Measurements from ENCODE around the gene MED12. TPM values are rescaled to one million over a fixed set of nuclear protein-coding genes. Genes with fewer than 3 reads are reported as not detected.

Gene MED12
- total RNA-seq, 1 donor from 2014 or later: 102 TPM

DNA sequence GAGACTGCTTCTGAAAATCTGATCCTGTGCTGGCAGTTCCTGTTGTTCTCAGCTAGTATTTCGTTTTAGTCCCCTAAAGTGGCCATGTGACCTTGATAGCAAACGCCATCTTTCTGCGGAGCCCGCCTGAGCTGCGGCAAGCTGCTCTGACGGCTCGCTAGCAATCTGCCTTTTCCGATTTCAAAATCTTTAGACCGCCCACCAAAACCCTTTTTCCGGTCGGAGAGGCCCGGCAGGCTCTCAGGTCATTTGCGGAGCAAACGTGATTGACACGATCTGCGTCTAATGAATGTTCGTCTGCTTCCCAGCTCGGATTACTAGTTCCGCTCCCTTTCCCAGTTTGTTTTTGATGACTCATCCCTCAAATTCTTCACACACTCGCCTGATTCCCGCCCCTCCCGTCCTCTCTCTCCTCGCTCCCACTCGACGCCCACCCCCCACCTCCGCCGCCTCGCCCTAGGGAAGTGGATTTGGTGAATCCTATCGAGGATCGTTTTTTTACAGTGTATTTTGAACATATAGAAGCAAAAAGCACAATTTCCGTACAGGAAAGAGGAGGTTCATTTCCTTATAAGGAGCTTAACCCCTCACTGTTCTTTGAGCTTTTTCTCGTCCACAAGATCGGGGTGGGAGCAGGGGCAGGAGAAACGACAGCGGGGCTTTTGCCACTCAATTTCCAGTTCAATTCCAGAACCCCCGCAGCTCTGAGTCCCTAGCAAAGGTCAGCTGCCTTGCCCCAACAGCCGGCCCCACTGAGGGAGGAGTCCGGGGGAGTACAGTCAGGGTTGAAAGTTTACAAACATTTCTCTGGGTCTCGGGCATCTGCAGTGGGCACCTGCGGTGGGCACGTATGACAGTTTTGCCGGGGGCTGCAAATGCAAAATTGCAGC, 63.8 kb downstream of the MED12 start:
- peak overlapping the region; percentile 93 for H3K4me3 Mint-ChIP-seq
- H3K27me3 Mint-ChIP-seq: no peaks in the 10 kb centered on the region
- peak overlapping the region; percentile 99 for H3K27ac Mint-ChIP-seq
- intact Hi-C loops (cut with micrococcal nuclease): loop anchor here (1.0 to 10.0 kb wide), 10 partner anchors 14 to 1049 kb away; partner anchors contain the start of genes IGBP1, IL2RG, NONO and SNX12
- ChIA-PET CTCF (interaction anchor here (1.2 to 1.5 kb wide), 2 partner anchors 14 to 101 kb away, joined by 4 to 9 read pairs; partner anchors contain the start of gene NONO), POLR2A (interaction anchor here (0.6 to 4.3 kb wide), 18 partner anchors 10 to 202 kb away, joined by 3 to 87 read pairs (median 6); partner anchors contain the start of genes IL2RG, MED12, NONO and SNX12)
- DNase-seq: peak; percentile 44
- ATAC-seq (ENCODE audit: low read depth): peak; percentile 90
- no peak for TF ChIP-seq CTCF (IDR thresholded peaks at IDR 0.05)
- no peaks in the 10 kb centered on the region for H3K9me3 Mint-ChIP-seq
- H3K4me1 Mint-ChIP-seq: peaks cover 16% of the 10 kb centered on the region
- peaks cover 21% of the 10 kb centered on the region for H3K36me3 Mint-ChIP-seq (ENCODE audit: low read depth)

GRCh38 chrX:71182871-71183270, 64.5 kb downstream of the MED12 start:
- H3K4me3 Mint-ChIP-seq: peak overlapping the region; percentile 93

GRCh38 chrX:71183341-71183740, 64.9 kb downstream of the MED12 start:
- no peaks in the 10 kb centered on the region for H3K9me3 Mint-ChIP-seq
- H3K4me1 Mint-ChIP-seq: peaks cover 16% of the 10 kb centered on the region
- no peak for TF ChIP-seq CTCF (IDR thresholded peaks at IDR 0.05)
- intact Hi-C loops (cut with micrococcal nuclease): loop anchor here (5.0 to 10.0 kb wide), 3 partner anchors 71 to 989 kb away; partner anchors contain the start of gene IL2RG
- no peak overlapping the region for H3K27ac Mint-ChIP-seq
- DNase-seq: no peak
- ATAC-seq (ENCODE audit: low read depth): no peak
- POLR2A ChIA-PET: interaction anchor here (1.0 to 4.3 kb wide), 7 partner anchors 11 to 183 kb away, joined by 3 to 87 read pairs (median 28); partner anchors contain the start of genes IL2RG, NONO, TAF1 and ZMYM3
- H3K27me3 Mint-ChIP-seq: no peaks in the 10 kb centered on the region
- CTCF ChIA-PET: no interaction called here
- H3K36me3 Mint-ChIP-seq (ENCODE audit: low read depth): peaks cover 13% of the 10 kb centered on the region
- no peak overlapping the region for H3K4me3 Mint-ChIP-seq

More at GRCh38 chrX:71182871-71183270, 64.5 kb downstream of the MED12 start:
- Mint-ChIP-seq H3K4me1 (peaks cover 16% of the 10 kb centered on the region), H3K27ac (peak overlapping the region; percentile 99), H3K27me3 (no peaks in the 10 kb centered on the region), H3K36me3 (ENCODE audit: low read depth) (peaks cover 16% of the 10 kb centered on the region), H3K9me3 (no peaks in the 10 kb centered on the region)
- TF ChIP-seq CTCF (IDR thresholded peaks at IDR 0.05): no peak
- CTCF ChIA-PET: interaction anchor here (1.2 kb wide), 1 partner anchor 13 kb away, joined by 9 read pairs; no protein-coding TSS in a partner anchor
- POLR2A ChIA-PET: interaction anchor here (0.7 to 4.3 kb wide), 13 partner anchors 10 to 201 kb away, joined by 3 to 87 read pairs (median 10); partner anchors contain the start of genes IL2RG, MED12, NONO and TAF1
- intact Hi-C loops (cut with micrococcal nuclease): loop anchor here (1.0 to 10.0 kb wide), 8 partner anchors 13 to 1050 kb away; partner anchors contain the start of genes IGBP1, IL2RG, NONO and TAF1
- DNase-seq: no peak
- no peak for ATAC-seq (ENCODE audit: low read depth)

- ATAC-seq (ENCODE audit: low read depth): no peak
- POLR2A ChIA-PET: no interaction called here
- Mint-ChIP-seq H3K4me1 (peaks cover 14% of the 10 kb centered on the region), H3K4me3 (no peak overlapping the region), H3K27me3 (no peaks in the 10 kb centered on the region), H3K27ac (no peak overlapping the region), H3K36me3 (ENCODE audit: low read depth) (peaks cover 11% of the 10 kb centered on the region), H3K9me3 (no peaks in the 10 kb centered on the region)
- DNase-seq: no peak
- intact Hi-C loops (cut with micrococcal nuclease): loop anchor here (5.0 to 10.0 kb wide), 3 partner anchors 72 to 989 kb away; partner anchors contain the start of gene IL2RG
- CTCF ChIA-PET: no interaction called here
- TF ChIP-seq CTCF (IDR thresholded peaks at IDR 0.05): no peak
Observed at GRCh38 chrX:71184092-71184491, 65.7 kb downstream of the MED12 start.
